Vagina (tissue), 2 donors: ENCODE data around the gene C19orf33. TPM values are rescaled to one million over a fixed set of nuclear protein-coding genes. Genes with fewer than 3 reads are reported as not detected.
A peak's percentile ranks its signal among the peaks of the same experiment; 100 is the strongest.
"Not testable (repeated sequence)": the region's sequence is repeated elsewhere in the genome, so short reads cannot be mapped to it uniquely, and the experiment has no call there.

Experiments used
- DNase-seq, 2 donors: peaks; one replicate each; pipeline ENCODE4 v3.0.0-alpha.2; 2017; ENCODE audit errors: extremely low spot score in 2 of 2
- H3K27ac ChIP-seq: fragments of 200-600 bp; sonication (generic); one replicate; pipeline ENCODE4 v1.5.1; 2019
- H3K27me3 ChIP-seq: fragments of 200-600 bp; sonication (generic); one replicate; pipeline ENCODE4 v1.5.1; 2019
- H3K36me3 ChIP-seq, 2 donors: fragments of 200-600 bp; sonication (generic); one replicate each; pipeline ENCODE4 v1.5.1; 2017 to 2019
- H3K4me1 ChIP-seq: fragments of 200-600 bp; sonication (generic); one replicate; pipeline ENCODE4 v1.5.1; 2019
- H3K4me3 ChIP-seq, 2 donors: fragments of 200-600 bp; sonication (generic); 1 replicate in 1 of 2; 2 replicates in 1 of 2; pipeline ENCODE4 v1.5.1; 2016 to 2019
- H3K9me3 ChIP-seq: fragments of 200-600 bp; sonication (generic); one replicate; pipeline ENCODE4 v1.5.1; 2019
- CTCF ChIP-seq, 3 experiments: fragments of 450-650 bp in 2 of 3; fragments of 200-600 bp in 1 of 3; sonication (generic) in 1 of 3; IDR thresholded peaks; one replicate each; pipeline ENCODE4 v1.5.1; 2017 to 2019; ENCODE audit warnings: antibody characterized with exemption in 3 of 3, mild to moderate bottlenecking in 2 of 3, moderate library complexity in 2 of 3
- POLR2A ChIP-seq, 2 donors: fragments of 450-650 bp; IDR thresholded peaks; one replicate each; pipeline ENCODE4 v1.6.1; 2017; ENCODE audit warnings: antibody characterized with exemption in 2 of 2, mild to moderate bottlenecking in 2 of 2, moderate library complexity in 2 of 2
- POLR2AphosphoS5 ChIP-seq, 2 donors: sonication (generic); formaldehyde crosslinking; IDR thresholded peaks; one replicate each; pipeline ENCODE4 v1.9.0; 2017; ENCODE audit warnings: antibody characterized with exemption in 2 of 2, mild to moderate bottlenecking in 2 of 2, low read depth in 1 of 2; ENCODE audit not compliant: insufficient read depth in 1 of 2
- intact Hi-C: fragments of 100-400 bp; cut with DNase I; formaldehyde crosslinking; loops from one replicate; pipeline ENCODE4 v1.15.1; 2023
- total RNA-seq: library from RNA; depleted of rRNA; stranded (reverse); fragments of >200 nt; gene quantifications from one replicate; pipeline ENCODE4 v1.2.3, GENCODE V29; 2016

C19orf33 gene
- total RNA-seq, 1 donor from 2014 or later, result 96.5 TPM

- intact Hi-C loops, result no loop called here
- Histone ChIP-seq H3K27me3 (no peaks in the 10 kb centered on the region), H3K27ac (no peak overlapping the region), H3K9me3 (no peaks in the 10 kb centered on the region), H3K4me1 (peaks cover 8% of the 10 kb centered on the region), H3K4me3 (no peak overlapping the region), H3K36me3 (peaks cover 0 to 3% of the 10 kb centered on the region in 2 donors)
- no peak for DNase-seq
- no peak for TF ChIP-seq CTCF (IDR thresholded peaks at IDR 0.05)
- no peak for TF ChIP-seq POLR2A (IDR thresholded peaks at IDR 0.05)
- no peak for TF ChIP-seq POLR2AphosphoS5 (IDR thresholded peaks at IDR 0.05; ENCODE audit: insufficient read depth in 1 of 2, low read depth in 1 of 2)
Observed at GRCh38 chr19:38333245-38333644, 29.2 kb downstream of the C19orf33 start.

- H3K27me3 ChIP-seq, result no peaks in the 10 kb centered on the region
- peak overlapping the region; percentile 99 for H3K27ac ChIP-seq
- H3K4me1 ChIP-seq, result peaks cover 8% of the 10 kb centered on the region
- intact Hi-C loops, result loop anchor here (1.0 kb wide), 1 partner anchor 92 kb away; no protein-coding TSS in a partner anchor
- peak in 1 of 2 donors; percentile 97 for DNase-seq
- TF ChIP-seq POLR2A (IDR thresholded peaks at IDR 0.05) (peak in 1 of 2 donors; percentile 37), CTCF (IDR thresholded peaks at IDR 0.05) (no peak), POLR2AphosphoS5 (IDR thresholded peaks at IDR 0.05; ENCODE audit: insufficient read depth in 1 of 2, low read depth in 1 of 2) (peak; percentile 65 to 78)
- H3K36me3 ChIP-seq, result no peaks in the 10 kb centered on the region
- peak overlapping the region; percentile 69 to 72 for H3K4me3 ChIP-seq
- H3K9me3 ChIP-seq, result no peaks in the 10 kb centered on the region
Observed at GRCh38 chr19:38335949-38336637, 32.0 kb downstream of the C19orf33 start.

GRCh38 chr19:38336638-38337359, 32.7 kb downstream of the C19orf33 start:
- Histone ChIP-seq H3K4me1 (peaks cover 8% of the 10 kb centered on the region), H3K27me3 (no peaks in the 10 kb centered on the region), H3K9me3 (no peaks in the 10 kb centered on the region), H3K27ac (peak overlapping the region; percentile 99), H3K36me3 (no peaks in the 10 kb centered on the region), H3K4me3 (peak overlapping the region; percentile 69 to 72)
- TF ChIP-seq POLR2A (IDR thresholded peaks at IDR 0.05) (no peak), POLR2AphosphoS5 (IDR thresholded peaks at IDR 0.05; ENCODE audit: insufficient read depth in 1 of 2, low read depth in 1 of 2) (peak in 1 of 2 donors; percentile 28)
- intact Hi-C loops, result no loop called here
- DNase-seq, result no peak

- intact Hi-C loops, result no loop called here
- Histone ChIP-seq H3K4me3 (peak overlapping the region; percentile 69 to 72), H3K9me3 (no peaks in the 10 kb centered on the region), H3K27ac (peak overlapping the region; percentile 99), H3K27me3 (no peaks in the 10 kb centered on the region), H3K4me1 (peaks cover 8% of the 10 kb centered on the region), H3K36me3 (no peaks in the 10 kb centered on the region)
- DNase-seq, result no peak
- TF ChIP-seq CTCF (IDR thresholded peaks at IDR 0.05), result no peak
- no peak for TF ChIP-seq POLR2AphosphoS5 (IDR thresholded peaks at IDR 0.05; ENCODE audit: insufficient read depth in 1 of 2, low read depth in 1 of 2)
- no peak for TF ChIP-seq POLR2A (IDR thresholded peaks at IDR 0.05)
Observed at GRCh38 chr19:38337360-38337653, 33.3 kb downstream of the C19orf33 start.

- H3K27me3 ChIP-seq, DNase-seq, intact Hi-C loops, H3K9me3 ChIP-seq, H3K27ac ChIP-seq, H3K36me3 ChIP-seq, H3K4me3 ChIP-seq, H3K4me1 ChIP-seq: not testable (repeated sequence)
Observed at GRCh38 chr19:38339011-38339410, 35.0 kb downstream of the C19orf33 start.

- Histone ChIP-seq H3K4me3 (no peak overlapping the region), H3K9me3 (no peaks in the 10 kb centered on the region), H3K27me3 (no peaks in the 10 kb centered on the region), H3K4me1 (peaks cover 8% of the 10 kb centered on the region), H3K27ac (no peak overlapping the region), H3K36me3 (no peaks in the 10 kb centered on the region)
- TF ChIP-seq POLR2A (IDR thresholded peaks at IDR 0.05), result no peak
- TF ChIP-seq CTCF (IDR thresholded peaks at IDR 0.05), result no peak
- TF ChIP-seq POLR2AphosphoS5 (IDR thresholded peaks at IDR 0.05; ENCODE audit: insufficient read depth in 1 of 2, low read depth in 1 of 2), result no peak
- no peak for DNase-seq
- intact Hi-C loops, result no loop called here
Observed at GRCh38 chr19:38340927-38341326, 36.9 kb downstream of the C19orf33 start.
